ENCODE results near the gene TAS2R41.

The TAS2R41 gene

DNA sequence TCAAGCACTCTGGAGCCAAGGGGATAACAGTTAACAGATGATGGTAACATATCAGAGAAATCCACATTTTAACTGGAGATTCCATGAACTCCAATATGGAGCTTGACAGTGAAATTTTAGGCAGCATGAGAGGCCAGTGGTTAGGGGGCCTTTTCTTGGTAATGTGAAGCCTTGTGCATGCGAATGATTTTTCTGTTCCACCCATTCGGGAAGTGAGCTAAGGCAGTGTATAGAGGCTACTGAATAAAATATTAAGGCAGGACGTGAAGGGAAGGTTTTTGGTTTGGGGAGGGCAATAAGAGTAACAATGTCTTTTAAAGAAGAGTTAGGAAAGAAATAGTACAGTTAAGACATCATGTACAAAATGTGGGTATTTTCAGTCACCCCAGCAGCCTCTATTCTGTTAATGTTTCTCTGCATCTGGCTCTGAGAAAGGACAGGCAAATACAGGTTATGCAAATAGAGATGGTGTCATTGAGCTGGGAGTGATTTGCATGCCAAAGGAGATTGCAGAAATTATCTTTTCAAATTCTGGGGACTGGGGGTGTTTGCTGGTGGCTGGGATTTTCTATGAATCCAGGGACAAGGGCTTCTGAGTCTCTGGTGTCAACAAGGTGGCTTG lies 41.2 kb upstream of the TAS2R41 start:
- Histone ChIP-seq H3K4me1 (ENCODE audit: control insufficient read depth, low read length) (peaks cover 6% of the 10 kb centered on the region; the same call in 1 of the 2 replicates), H3K4me3 (ENCODE audit: low read length) (no peak overlapping the region), H3K27ac (ENCODE audit: low read depth, low read length) (no peak overlapping the region), H3K36me3 (ENCODE audit: control insufficient read depth, low read length) (no peaks in the 10 kb centered on the region), H3K4me2 (ENCODE audit: low read length) (no peak overlapping the region), H3K27me3 (ENCODE audit: control insufficient read depth, low read length) (peaks cover 19% of the 10 kb centered on the region), H4K20me1 (ENCODE audit: control insufficient read depth, insufficient read depth, low read depth, low read length) (no peaks in the 10 kb centered on the region), H3F3A (ENCODE audit: control insufficient read depth, insufficient read depth) (no peaks in the 10 kb centered on the region), H3K9me3 (ENCODE audit: control insufficient read depth, insufficient read depth, low read length) (no peaks in the 10 kb centered on the region), H3K9me2 (replicated peaks; ENCODE audit: control insufficient read depth, low read length) (no peaks in the 10 kb centered on the region), H3K79me2 (ENCODE audit: control insufficient read depth, low read length) (no peaks in the 10 kb centered on the region)
- TF ChIP-seq, protein P1, sequence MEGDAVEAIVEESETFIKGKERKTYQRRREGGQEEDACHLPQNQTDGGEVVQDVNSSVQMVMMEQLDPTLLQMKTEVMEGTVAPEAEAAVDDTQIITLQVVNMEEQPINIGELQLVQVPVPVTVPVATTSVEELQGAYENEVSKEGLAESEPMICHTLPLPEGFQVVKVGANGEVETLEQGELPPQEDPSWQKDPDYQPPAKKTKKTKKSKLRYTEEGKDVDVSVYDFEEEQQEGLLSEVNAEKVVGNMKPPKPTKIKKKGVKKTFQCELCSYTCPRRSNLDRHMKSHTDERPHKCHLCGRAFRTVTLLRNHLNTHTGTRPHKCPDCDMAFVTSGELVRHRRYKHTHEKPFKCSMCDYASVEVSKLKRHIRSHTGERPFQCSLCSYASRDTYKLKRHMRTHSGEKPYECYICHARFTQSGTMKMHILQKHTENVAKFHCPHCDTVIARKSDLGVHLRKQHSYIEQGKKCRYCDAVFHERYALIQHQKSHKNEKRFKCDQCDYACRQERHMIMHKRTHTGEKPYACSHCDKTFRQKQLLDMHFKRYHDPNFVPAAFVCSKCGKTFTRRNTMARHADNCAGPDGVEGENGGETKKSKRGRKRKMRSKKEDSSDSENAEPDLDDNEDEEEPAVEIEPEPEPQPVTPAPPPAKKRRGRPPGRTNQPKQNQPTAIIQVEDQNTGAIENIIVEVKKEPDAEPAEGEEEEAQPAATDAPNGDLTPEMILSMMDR (IDR thresholded peaks at IDR 0.05; ENCODE audit: low read depth, low read length, poor library complexity, severe bottlenecking): no peak
- TF ChIP-seq EZH2phosphoT487 (IDR thresholded peaks at IDR 0.05; ENCODE audit: borderline replicate concordance, low read length): no peak

DNA sequence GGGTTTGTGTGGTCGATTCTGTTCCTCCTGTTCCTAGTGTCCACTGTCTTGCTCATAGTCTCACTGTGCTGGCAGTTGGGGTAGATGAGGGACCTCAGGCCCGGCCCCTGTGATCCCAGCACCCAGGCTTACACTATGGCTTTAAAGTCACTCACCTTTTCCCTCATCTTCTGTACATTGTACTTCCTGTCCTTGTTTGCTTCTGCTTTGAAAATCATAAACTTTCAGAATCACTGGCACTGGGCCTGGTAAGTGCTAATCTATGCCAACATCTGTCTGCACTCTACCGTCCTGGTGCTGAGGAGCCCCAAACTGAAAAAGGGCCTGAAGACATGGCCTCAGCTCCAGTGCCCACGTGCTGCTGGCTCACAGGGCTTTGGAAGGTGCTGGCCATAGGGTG lies 40.1 kb upstream of the TAS2R41 start:
- H3K4me2 ChIP-seq (ENCODE audit: low read length): no peak overlapping the region
- H3K79me2 ChIP-seq (ENCODE audit: control insufficient read depth, low read length): no peaks in the 10 kb centered on the region
- H3K27me3 ChIP-seq (ENCODE audit: control insufficient read depth, low read length): peaks cover 20% of the 10 kb centered on the region
- no peak overlapping the region for H3K27ac ChIP-seq (ENCODE audit: low read depth, low read length)
- H3K4me1 ChIP-seq (ENCODE audit: control insufficient read depth, low read length): peaks cover 6% of the 10 kb centered on the region; the same call in 1 of the 2 replicates
- H4K20me1 ChIP-seq (ENCODE audit: control insufficient read depth, insufficient read depth, low read depth, low read length): no peaks in the 10 kb centered on the region
- no peaks in the 10 kb centered on the region for H3K36me3 ChIP-seq (ENCODE audit: control insufficient read depth, low read length)
- no peak overlapping the region for H3K4me3 ChIP-seq (ENCODE audit: low read length)
- H3K9me3 ChIP-seq (ENCODE audit: control insufficient read depth, insufficient read depth, low read length): no peaks in the 10 kb centered on the region
- H3F3A ChIP-seq (ENCODE audit: control insufficient read depth, insufficient read depth): no peaks in the 10 kb centered on the region
- TF ChIP-seq EZH2phosphoT487 (IDR thresholded peaks at IDR 0.05; ENCODE audit: borderline replicate concordance, low read length): no peak
- TF ChIP-seq, protein P1 (IDR thresholded peaks at IDR 0.05; ENCODE audit: low read depth, low read length, poor library complexity, severe bottlenecking): no peak
- no peaks in the 10 kb centered on the region for H3K9me2 ChIP-seq (replicated peaks; ENCODE audit: control insufficient read depth, low read length)

DNA sequence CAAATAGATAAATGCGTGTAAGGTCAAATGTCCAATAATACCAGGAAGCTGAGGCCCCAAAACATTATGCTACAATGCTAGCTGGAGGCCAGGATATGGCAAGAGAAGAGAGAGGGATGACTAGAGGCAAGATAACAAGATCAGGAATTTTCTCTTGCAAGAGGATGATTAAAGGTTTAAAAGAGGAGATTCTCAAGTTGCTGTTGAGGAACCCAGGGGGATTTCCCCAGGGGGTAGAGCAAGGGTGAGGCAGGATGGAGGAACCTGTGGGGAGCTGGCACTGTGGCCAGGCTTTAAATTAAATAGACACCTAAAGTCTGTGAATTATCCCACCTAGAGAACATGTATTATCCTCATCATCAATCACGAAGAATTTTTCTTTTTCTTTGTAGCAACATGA lies 37.8 kb upstream of the TAS2R41 start:
- H3K79me2 ChIP-seq (ENCODE audit: control insufficient read depth, low read length): no peaks in the 10 kb centered on the region
- H3K9me2 ChIP-seq (replicated peaks; ENCODE audit: control insufficient read depth, low read length): no peaks in the 10 kb centered on the region
- no peaks in the 10 kb centered on the region for H3F3A ChIP-seq (ENCODE audit: control insufficient read depth, insufficient read depth)
- TF ChIP-seq, protein P1 (IDR thresholded peaks at IDR 0.05; ENCODE audit: low read depth, low read length, poor library complexity, severe bottlenecking): no peak
- no peak for TF ChIP-seq EZH2phosphoT487 (IDR thresholded peaks at IDR 0.05; ENCODE audit: borderline replicate concordance, low read length)
- no peak overlapping the region for H3K27ac ChIP-seq (ENCODE audit: low read depth, low read length)
- H3K4me3 ChIP-seq (ENCODE audit: low read length): no peak overlapping the region
- no peaks in the 10 kb centered on the region for H4K20me1 ChIP-seq (ENCODE audit: control insufficient read depth, insufficient read depth, low read depth, low read length)
- H3K36me3 ChIP-seq (ENCODE audit: control insufficient read depth, low read length): no peaks in the 10 kb centered on the region
- H3K4me1 ChIP-seq (ENCODE audit: control insufficient read depth, low read length): peaks cover 6% of the 10 kb centered on the region; the same call in 1 of the 2 replicates
- H3K9me3 ChIP-seq (ENCODE audit: control insufficient read depth, insufficient read depth, low read length): no peaks in the 10 kb centered on the region
- H3K4me2 ChIP-seq (ENCODE audit: low read length): no peak overlapping the region
- H3K27me3 ChIP-seq (ENCODE audit: control insufficient read depth, low read length): peaks cover 20% of the 10 kb centered on the region
